Activated naive CD4-positive, alpha-beta T cell treated with anti-CD3 and anti-CD28 coated beads, Interleukin-2, amount 50 U/mL, for 16 hours (primary cell): Measurements from ENCODE around the gene ZNF254.
"Not testable (repeated sequence)": the region's sequence is repeated elsewhere in the genome, so short reads cannot be mapped to it uniquely, and the experiment has no call there.

Experiments
- DNase-seq: peaks from one replicate; pipeline ENCODE4 v3.0.0-alpha.2; 2020

ZNF254 gene

DNA sequence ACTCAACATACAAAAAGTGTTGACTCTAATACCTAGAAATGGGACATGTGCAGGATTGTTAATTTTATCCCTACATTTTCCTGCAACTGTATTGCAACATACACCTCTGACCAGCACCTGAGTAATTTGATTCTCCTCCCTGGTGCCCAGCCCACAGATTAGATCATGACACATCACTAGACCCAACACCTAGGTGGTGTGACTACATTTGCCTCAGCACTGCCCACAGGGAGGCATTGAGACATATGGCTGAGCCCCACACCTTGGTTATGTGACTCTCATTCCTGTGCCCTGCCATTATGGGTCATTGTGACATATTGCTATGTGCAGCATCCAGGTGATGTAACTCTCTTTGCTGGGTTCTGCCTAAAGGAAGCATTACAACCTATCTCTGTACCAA, 13.2 kb upstream of the ZNF254 start:
- no peak for DNase-seq

DNA sequence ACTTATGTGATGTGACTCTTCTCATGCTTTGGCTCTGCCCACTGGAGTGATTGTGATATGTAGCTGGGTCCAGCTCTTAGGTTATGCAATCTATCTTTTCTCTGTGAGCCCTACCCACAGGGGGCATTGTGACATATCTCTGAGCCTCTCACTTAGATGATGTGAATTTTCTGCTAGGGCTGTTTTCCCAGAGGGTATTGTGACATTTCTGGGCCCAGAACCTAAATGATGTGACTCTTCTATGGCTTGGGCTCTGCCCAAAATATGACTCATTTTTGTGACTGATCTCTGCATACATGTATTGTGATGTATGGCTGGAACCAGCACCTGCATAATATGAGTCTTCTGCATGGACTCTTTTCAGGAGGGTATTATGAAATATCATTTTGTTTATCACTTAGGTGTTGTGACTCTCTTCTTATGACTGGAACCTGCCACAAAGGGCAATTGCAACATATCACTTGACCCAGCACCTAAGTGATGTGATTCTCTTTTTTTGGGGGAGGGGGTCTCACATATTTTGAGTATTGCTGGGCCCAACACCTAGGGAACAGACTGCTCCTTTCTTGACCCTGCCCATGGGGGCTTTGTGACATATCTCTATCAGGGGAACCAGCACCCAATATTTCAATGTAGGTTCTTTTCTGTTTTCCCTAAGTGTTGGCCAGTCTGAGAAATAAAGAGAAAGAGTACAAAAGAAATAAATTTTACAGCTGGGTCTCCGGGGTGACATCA, 12.1 kb upstream of the ZNF254 start:
- DNase-seq = no peak

DNA sequence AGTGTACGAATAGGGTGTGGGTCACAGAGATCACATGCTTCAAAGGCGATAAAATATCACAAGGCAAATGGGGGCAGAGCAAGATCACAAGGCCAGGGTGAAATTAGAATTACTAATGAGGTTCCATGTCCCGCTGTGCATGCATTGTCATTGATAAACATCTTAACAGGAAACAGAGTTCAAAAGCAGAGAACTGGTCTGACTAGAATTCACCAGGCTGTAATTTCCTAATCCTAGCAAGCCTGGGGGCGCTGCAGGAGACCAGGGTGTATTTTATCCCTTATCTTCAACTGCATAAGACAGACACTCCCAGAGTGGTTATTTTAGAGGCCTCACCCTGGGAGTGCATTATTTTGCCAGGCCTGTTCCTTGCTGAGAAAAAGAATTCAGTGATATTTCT, 11.5 kb upstream of the ZNF254 start:
- not testable (repeated sequence) for DNase-seq

DNA sequence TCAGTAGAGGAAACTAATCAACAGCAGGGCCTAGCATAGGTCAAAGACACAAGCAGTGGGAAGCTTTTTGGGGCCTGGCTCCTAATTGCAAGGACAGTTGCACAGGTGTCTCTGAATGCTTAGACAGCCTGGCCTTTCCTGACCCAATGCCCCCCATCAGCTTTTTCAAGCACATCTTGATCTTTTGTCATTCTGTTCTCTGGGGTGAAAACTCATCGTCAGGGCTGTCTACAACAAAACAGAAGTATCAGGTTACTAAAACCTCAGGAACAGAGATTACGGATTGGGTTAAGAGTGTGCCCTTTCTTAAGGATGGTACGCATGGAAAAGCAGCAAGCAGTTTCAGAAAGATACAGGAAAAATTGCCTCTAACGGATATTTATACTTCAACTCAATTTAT, 8.3 kb upstream of the ZNF254 start:
- no peak for DNase-seq

DNA sequence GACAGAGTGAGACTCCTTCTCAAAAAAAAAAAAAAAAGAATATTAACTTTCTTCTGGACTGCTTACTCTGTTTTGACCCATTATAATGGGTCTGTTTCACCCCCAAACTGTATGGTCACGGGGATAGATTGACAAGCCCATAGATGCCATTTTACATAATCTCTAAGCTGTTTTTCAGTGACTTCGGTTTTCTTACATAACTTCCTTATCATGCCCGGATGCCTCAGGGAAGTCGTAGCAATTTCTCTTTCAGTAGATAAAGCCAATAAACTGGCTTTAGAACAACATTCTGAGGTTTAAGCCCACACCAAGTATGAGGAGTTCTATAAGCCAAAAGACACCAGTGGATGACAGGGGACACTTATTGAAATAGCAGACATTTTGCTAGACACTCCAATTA, 5.9 kb upstream of the ZNF254 start:
- DNase-seq = no peak

DNA sequence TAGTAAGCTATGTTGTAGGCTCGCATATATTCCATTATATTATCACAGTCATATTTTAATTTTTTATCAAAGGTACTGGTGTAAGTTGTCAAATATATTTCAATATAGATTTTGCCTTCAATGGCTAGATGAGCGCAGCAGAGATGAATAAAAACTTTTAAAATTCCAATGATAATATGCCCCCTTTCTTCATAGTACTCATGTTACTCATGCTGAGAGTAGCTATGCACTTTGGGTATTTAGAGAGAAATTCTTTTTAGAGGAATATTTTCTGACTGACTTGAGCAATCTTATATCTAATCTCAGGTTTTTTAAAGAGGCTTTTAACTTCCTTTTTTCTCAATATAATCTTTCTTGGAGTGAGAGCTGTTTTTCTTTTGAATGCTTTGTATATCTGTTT, 11.4 kb downstream of the ZNF254 start:
- no peak for DNase-seq

DNA sequence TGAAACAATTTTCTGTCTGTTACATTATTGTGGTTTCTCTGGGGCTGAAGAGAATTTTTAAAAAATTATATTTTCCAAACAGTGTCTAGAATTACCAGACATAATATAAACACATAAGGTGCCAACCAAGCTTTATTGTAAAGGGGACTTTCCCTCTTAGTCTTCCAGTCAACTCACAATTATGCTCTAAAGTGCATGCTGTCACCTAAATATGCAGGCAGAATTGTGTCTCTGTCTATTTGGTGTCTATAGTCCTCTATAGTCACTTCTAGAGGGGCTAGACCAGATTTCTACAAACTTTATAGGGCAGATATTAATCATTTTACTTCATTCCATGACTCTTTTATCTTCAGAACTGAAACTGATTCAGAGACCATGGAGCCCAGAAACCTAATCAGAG, 12.8 kb downstream of the ZNF254 start:
- DNase-seq = no peak

DNA sequence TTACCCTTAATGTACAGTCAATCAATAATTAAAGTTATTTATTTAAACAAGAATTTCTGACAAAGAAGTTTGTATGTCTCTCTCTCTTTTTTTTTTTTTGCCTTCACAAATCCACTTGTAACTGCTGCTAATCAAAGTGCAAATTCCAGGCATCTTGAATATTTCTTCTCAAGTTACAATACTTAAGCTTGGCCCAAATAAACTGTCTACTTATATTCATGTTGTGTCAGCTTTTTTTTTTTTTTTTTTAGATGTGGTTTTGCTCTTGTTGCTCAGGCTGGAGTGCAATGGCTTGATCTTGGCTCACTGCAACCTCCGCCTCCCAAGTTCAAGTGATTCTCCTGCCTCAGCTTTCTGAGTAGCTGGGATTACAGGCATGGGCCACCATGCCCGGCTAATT, 13.6 kb downstream of the ZNF254 start:
- DNase-seq = not testable (repeated sequence)

DNA sequence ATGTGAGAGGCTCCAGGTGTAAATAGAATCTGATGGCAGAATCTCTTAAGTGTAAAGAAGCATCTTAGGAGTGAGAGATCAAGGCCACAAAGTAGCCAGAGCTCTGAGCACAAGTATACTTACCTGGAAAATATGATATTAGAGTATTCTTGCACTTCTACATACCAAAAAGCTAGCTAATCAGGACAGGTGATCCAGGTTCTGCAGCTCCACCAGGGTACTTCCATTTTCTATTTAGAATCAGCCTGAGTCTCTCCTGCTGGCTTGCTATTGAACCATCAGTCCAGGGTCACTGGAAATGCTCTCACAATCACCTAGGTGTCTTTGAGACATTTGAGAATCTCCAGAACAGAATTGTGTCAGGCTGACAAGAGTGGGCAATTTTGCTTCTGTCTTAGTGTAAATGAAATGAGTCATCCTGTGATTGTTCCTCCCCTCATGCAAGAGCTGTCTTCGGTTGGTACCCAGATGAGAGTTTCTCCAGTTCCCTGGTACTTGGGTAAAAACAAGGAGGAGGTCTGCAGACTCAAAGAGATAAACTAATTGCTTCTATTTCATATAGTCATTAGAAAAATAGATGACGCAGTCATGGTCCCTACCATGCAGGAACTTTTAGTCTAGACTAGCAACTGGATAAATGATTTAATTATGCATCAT, 14.6 kb downstream of the ZNF254 start:
- no peak for DNase-seq

DNA sequence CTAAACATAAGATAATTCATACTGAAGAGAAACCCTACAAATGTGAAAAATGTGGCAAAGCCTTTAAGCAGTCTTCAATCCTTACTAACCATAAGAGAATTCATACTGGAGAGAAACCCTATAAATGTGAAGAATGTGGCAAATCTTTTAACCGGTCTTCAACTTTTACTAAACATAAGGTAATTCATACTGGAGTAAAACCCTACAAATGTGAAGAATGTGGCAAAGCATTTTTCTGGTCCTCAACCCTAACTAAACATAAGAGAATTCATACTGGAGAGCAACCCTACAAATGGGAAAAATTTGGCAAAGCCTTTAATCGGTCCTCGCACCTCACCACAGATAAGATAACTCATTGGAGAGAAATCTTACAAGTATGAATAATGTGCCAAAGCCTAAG, 40.6 kb downstream of the ZNF254 start:
- no peak for DNase-seq

DNA sequence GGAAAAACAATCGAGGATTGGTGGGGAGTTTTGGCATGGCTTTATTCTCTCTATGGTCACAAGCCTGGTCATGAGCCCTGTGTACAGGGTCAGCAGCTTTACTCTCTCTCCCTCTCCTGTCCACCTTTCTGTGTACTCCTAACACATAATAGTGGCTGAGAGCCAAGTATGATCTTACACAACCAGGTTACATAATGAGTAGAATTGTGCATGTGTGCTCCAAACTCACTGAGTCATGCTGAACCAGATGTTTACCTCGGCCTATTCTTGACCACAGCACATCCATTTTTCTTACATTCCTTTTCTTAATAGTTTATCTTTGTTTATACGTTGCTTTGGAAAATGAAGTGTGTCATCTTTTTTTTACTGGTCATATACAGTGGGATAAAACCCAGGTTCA, 53.1 kb downstream of the ZNF254 start:
- DNase-seq = no peak

DNA sequence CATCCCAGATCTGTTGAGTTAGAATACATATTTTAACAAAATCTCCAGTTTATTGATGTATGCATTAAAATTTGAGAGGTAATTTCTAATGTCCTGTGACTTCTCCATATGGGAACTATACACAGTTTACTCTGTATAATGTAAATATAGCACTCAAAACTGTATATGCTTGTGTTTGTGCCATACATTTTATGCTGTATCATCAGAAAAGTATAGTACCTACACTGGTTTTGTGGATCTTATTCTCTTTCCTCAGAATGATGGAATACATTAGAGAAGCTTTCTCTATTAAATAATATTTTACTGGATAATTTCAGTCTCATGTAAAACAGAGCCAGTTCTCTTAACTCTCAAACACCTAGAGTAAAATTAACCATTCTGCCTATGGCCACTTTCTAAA, 53.6 kb downstream of the ZNF254 start:
- no peak for DNase-seq

DNA sequence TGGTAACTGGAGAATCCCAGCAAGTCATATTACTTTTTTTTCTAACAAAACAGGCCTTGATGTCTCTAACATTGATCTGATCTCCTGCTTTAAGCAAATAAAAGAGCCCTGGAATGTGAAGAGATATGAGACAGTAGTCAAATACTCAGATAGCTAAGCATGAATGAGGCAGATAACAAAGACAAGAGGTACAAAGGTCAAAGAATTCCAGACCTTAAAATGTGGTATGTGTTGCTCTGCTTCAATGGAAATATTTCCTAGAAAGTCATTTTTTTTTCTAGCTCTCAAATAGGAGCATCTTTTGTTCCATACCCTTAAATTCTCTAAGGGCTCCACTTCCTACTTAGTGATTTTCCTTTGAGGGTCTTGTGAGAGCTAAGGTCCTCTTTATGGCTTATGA, 54.6 kb downstream of the ZNF254 start:
- DNase-seq = no peak

DNA sequence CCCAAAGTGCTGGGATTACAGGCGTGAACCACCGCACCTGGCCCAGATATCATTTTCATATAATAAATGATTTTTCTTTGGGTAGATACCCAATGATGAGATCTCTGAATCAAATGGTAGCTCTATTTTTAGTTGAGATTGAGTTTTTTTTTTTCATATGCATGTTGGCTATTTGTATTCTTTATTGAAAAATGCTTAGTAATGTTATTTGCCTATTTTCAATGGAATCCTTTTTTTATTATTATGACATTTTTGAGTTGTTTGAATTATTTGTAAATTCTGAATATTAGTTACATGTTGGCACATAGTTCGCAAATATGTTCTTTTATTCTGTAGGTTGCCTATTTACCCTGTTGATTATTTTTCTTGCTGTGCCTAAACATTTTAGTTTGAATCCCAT, 55.8 kb downstream of the ZNF254 start:
- no peak for DNase-seq

DNA sequence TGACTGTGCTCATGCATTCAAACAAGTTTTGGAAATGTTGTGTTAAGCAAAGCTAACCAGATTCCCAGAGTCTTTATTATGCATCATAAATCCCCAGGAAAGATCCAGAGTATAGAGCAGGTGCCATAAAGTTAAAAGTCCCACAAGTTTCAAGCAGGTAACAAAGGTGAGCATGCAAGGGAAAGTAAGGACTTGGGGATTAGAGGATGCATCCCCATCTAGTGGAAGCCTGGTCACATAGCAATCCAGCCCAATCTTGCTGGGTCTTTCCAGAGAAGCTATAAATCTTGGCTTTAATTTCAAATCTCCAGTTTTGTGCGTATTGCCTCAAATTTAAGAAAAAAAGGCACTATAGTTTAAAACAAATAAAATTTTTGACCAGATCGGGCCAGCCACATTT, 72.7 kb downstream of the ZNF254 start:
- no peak for DNase-seq

DNA sequence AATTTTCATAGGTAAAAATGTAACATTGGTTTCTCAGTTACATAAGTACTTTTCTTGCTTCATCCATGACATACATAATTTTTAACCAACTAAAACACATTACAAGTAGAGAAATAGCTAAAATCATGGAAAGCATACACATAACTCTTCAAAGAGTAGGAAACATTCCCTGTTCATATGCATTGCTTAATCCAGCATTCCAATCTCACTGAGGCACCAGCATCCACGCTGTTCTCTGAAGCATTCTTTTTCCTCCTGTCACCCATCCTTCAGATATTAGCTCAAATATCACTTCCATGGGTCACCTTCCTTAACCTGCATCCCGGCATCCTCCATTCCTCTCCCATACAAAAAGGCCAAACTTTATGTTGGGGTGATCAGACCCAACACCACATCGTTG, 79.1 kb downstream of the ZNF254 start:
- DNase-seq = no peak

DNA sequence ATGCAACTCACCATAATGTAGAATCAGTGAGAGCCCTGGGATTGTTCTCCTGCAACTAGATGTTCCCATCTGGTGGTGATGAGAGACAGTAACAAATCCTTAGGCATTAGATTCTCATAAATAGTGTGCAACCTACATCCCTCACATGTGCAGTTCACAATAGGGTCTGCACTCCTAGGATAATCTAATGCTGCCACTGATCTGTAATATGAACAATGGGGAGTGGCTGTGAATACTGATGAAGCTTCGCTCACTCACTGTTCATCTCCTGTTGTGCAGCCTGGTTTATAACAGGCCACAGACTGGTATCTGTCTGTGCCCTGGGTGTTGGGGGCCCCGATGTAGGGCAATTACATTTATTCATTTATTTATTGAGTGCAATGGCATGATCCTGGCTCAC, 86.9 kb downstream of the ZNF254 start:
- DNase-seq = no peak

DNA sequence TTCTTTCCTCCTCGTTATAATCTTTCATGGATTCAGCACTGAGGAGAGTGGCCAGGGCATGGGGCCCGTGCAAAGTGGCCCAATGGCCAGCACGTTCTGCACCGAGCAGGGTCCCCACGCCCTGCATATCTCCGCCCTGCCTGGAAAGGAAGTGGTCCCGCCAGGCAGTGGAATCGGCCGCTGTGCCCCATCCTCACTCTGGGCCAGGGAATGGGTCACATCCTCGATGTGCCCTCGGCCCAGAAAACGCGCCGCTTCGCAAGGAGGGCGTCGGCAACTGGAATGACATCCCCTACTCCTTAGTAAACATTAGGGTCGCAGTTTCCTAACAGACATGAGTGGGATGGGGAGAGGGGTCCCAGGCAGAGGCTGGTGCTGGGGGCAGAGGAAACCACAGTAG, 90.7 kb downstream of the ZNF254 start:
- DNase-seq = no peak

DNA sequence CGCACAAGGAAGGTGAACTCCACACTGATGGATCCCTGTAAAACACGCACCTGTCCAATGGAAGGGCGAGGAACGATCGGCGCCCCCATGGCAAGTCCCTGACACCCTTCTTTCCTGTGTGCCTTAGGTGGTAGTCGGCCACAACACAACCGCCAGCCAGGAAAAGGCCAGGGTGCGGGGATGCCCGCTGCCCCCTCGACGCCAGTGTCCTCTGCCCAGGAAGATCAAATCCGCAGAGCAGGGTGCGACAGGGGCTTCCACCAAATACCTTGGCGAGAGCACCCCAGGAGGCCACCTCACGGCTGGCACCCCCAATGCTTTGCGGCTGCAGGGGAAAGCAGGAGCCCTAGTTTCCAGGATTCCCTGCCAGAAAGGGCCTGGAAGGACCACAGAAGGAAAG, 91.2 kb downstream of the ZNF254 start:
- no peak for DNase-seq
